NCI-H1436 treated with DMSO at 0.1 percent for 48 hours (cell line): ENCODE data around the gene GSTM4.
A peak's percentile ranks its signal among the peaks of the same experiment; 100 is the strongest.
"Not testable (repeated sequence)": the region's sequence is repeated elsewhere in the genome, so short reads cannot be mapped to it uniquely, and the experiment has no call there.

Source experiments
- DNase-seq: peaks from one replicate; lab custom pipeline; 2025; lab: John Stamatoyannopoulos, UW

Gene GSTM4

GRCh38 chr1:109667452-109668122, 11.7 kb downstream of the GSTM4 start, which contains the start of gene GSTM2:
Gene GSTM2, plus strand, starts transcription at chr1:109668057. Its CDS starts 59 bp downstream, at chr1:109668116.
- peak; percentile 45 for DNase-seq

- no peak for DNase-seq
These were observed 12.3 kb downstream of the GSTM4 start for GRCh38 chr1:109668123-109668775.

- no peak for DNase-seq
These were observed 13.5 kb downstream of the GSTM4 start for GRCh38 chr1:109669246-109669948.

GRCh38 chr1:109669949-109670302, 14.0 kb downstream of the GSTM4 start:
- not testable (repeated sequence) for DNase-seq

- no peak for DNase-seq
These were observed 15.2 kb downstream of the GSTM4 start for GRCh38 chr1:109671067-109671466.

GRCh38 chr1:109673861-109674260, 18.0 kb downstream of the GSTM4 start:
- not testable (repeated sequence) for DNase-seq

GRCh38 chr1:109676683-109677381, 20.9 kb downstream of the GSTM4 start:
- not testable (repeated sequence) for DNase-seq

- DNase-seq, result no peak
These were observed 21.6 kb downstream of the GSTM4 start for GRCh38 chr1:109677459-109677858.

- DNase-seq, result not testable (repeated sequence)
These were observed 22.7 kb downstream of the GSTM4 start for GRCh38 chr1:109678637-109679036.

- not testable (repeated sequence) for DNase-seq
These were observed 28.9 kb downstream of the GSTM4 start for GRCh38 chr1:109684777-109685176.

GRCh38 chr1:109685399-109685798, 29.5 kb downstream of the GSTM4 start:
- not testable (repeated sequence) for DNase-seq

- DNase-seq, result not testable (repeated sequence)
These were observed 30.0 kb downstream of the GSTM4 start for GRCh38 chr1:109685890-109686289.

- not testable (repeated sequence) for DNase-seq
These were observed 31.2 kb downstream of the GSTM4 start for GRCh38 chr1:109687109-109687508.

- DNase-seq, result no peak
These were observed 32.0 kb downstream of the GSTM4 start, which contains the start of gene GSTM1 for GRCh38 chr1:109687641-109688499. Gene GSTM1, plus strand, starts transcription at chr1:109687817. Its CDS starts 57 bp downstream, at chr1:109687874.

- no peak for DNase-seq
These were observed 34.0 kb downstream of the GSTM4 start for GRCh38 chr1:109689844-109690405.

GRCh38 chr1:109691759-109692158, 35.9 kb downstream of the GSTM4 start:
- no peak for DNase-seq

- DNase-seq, result not testable (repeated sequence)
These were observed 38.5 kb downstream of the GSTM4 start for GRCh38 chr1:109694400-109694799.

GRCh38 chr1:109695138-109695537, 39.2 kb downstream of the GSTM4 start:
- DNase-seq, result not testable (repeated sequence)

- no peak for DNase-seq
These were observed 41.2 kb downstream of the GSTM4 start for GRCh38 chr1:109697066-109697465.

GRCh38 chr1:109697861-109698260, 42.0 kb downstream of the GSTM4 start:
- DNase-seq, result not testable (repeated sequence)

GRCh38 chr1:109702940-109703339, 47.0 kb downstream of the GSTM4 start:
- not testable (repeated sequence) for DNase-seq
